Measurements from ENCODE around the gene MAP3K10.

MAP3K10 gene

GRCh38 chr19:40205760-40206159 is 14.5 kb downstream of the MAP3K10 start:
- no peak overlapping the region for H3K4me3 ChIP-seq (ENCODE audit: low read depth, low read length)
- TF ChIP-seq MYC (IDR thresholded peaks at IDR 0.05; ENCODE audit: low read depth, low read length) = no peak
- TF ChIP-seq CTCF (IDR thresholded peaks at IDR 0.05; ENCODE audit: low read depth, low read length) = no peak
- TF ChIP-seq POLR2A (IDR thresholded peaks at IDR 0.05; ENCODE audit: extremely low read depth, insufficient read length) = no peak
- TF ChIP-seq MAX (IDR thresholded peaks at IDR 0.05; ENCODE audit: low read depth, low read length) = no peak
- no peak for DNase-seq (ENCODE audit: low read depth)

- no peak for DNase-seq (ENCODE audit: low read depth)
- no peak for TF ChIP-seq MYC (IDR thresholded peaks at IDR 0.05; ENCODE audit: low read depth, low read length)
- no peak for TF ChIP-seq CTCF (IDR thresholded peaks at IDR 0.05; ENCODE audit: low read depth, low read length)
- TF ChIP-seq POLR2A (IDR thresholded peaks at IDR 0.05; ENCODE audit: extremely low read depth, insufficient read length) = no peak
- no peak for TF ChIP-seq MAX (IDR thresholded peaks at IDR 0.05; ENCODE audit: low read depth, low read length)
- no peak overlapping the region for H3K4me3 ChIP-seq (ENCODE audit: low read depth, low read length)
Measured at GRCh38 chr19:40208602-40209001, 17.4 kb downstream of the MAP3K10 start.

- TF ChIP-seq CTCF (IDR thresholded peaks at IDR 0.05; ENCODE audit: low read depth, low read length) = no peak
- no peak for TF ChIP-seq MYC (IDR thresholded peaks at IDR 0.05; ENCODE audit: low read depth, low read length)
- TF ChIP-seq POLR2A (IDR thresholded peaks at IDR 0.05; ENCODE audit: extremely low read depth, insufficient read length) = no peak
- no peak for TF ChIP-seq MAX (IDR thresholded peaks at IDR 0.05; ENCODE audit: low read depth, low read length)
- no peak for DNase-seq (ENCODE audit: low read depth)
- H3K4me3 ChIP-seq (ENCODE audit: low read depth, low read length) = no peak overlapping the region
Measured at GRCh38 chr19:40210889-40211288, 19.7 kb downstream of the MAP3K10 start.

- no peak for DNase-seq (ENCODE audit: low read depth)
- TF ChIP-seq MYC (IDR thresholded peaks at IDR 0.05; ENCODE audit: low read depth, low read length) = no peak
- H3K4me3 ChIP-seq (ENCODE audit: low read depth, low read length) = no peak overlapping the region
Measured at GRCh38 chr19:40213251-40213829, 22.1 kb downstream of the MAP3K10 start.

- H3K4me3 ChIP-seq (ENCODE audit: low read depth, low read length) = no peak overlapping the region
- no peak for DNase-seq (ENCODE audit: low read depth)
- TF ChIP-seq MYC (IDR thresholded peaks at IDR 0.05; ENCODE audit: low read depth, low read length) (no peak), CTCF (IDR thresholded peaks at IDR 0.05; ENCODE audit: low read depth, low read length) (no peak), POLR2A (IDR thresholded peaks at IDR 0.05; ENCODE audit: extremely low read depth, insufficient read length) (no peak), MAX (IDR thresholded peaks at IDR 0.05; ENCODE audit: low read depth, low read length) (no peak)
Measured at GRCh38 chr19:40213882-40214570, 22.8 kb downstream of the MAP3K10 start.

GRCh38 chr19:40214936-40215335 is 23.7 kb downstream of the MAP3K10 start:
- TF ChIP-seq POLR2A (IDR thresholded peaks at IDR 0.05; ENCODE audit: extremely low read depth, insufficient read length) (no peak), CTCF (IDR thresholded peaks at IDR 0.05; ENCODE audit: low read depth, low read length) (no peak), MAX (IDR thresholded peaks at IDR 0.05; ENCODE audit: low read depth, low read length) (no peak), MYC (IDR thresholded peaks at IDR 0.05; ENCODE audit: low read depth, low read length) (no peak)
- no peak overlapping the region for H3K4me3 ChIP-seq (ENCODE audit: low read depth, low read length)
- DNase-seq (ENCODE audit: low read depth) = no peak

All from NB4 (cell line).